Activated T-helper 2 cell treated with anti-CD3 and anti-CD28 coated beads, Interferon-gamma antibody, Interleukin-2, Interleukin-4, amounts not matched to agents 10 μg/mL and 5 μg/mL and 100 μg/mL, durations not matched to agents 14 hours and 24 hours and 36 hours (primary cell): ENCODE results near the gene KRT17. TPM values are rescaled to one million over a fixed set of nuclear protein-coding genes. Genes with fewer than 3 reads are reported as not detected.
"Not testable (repeated sequence)": the region's sequence is repeated elsewhere in the genome, so short reads cannot be mapped to it uniquely, and the experiment has no call there.

Experiments used
- DNase-seq: peaks from one replicate; pipeline ENCODE4 v3.0.0; 2021; ENCODE audit warnings: low spot score
- H3K27ac Mint-ChIP-seq: one replicate; pipeline ENCODE4 v1.8.0; 2021; ENCODE audit warnings: mixed read lengths
- H3K27me3 Mint-ChIP-seq: one replicate; pipeline ENCODE4 v1.8.0; 2021; ENCODE audit warnings: low read depth, mixed read lengths
- H3K36me3 Mint-ChIP-seq: one replicate; pipeline ENCODE4 v1.8.0; 2021; ENCODE audit warnings: low read depth, mixed read lengths
- H3K4me1 Mint-ChIP-seq: one replicate; pipeline ENCODE4 v1.8.0; 2021; ENCODE audit warnings: low read depth, mixed read lengths
- H3K4me3 Mint-ChIP-seq: one replicate; pipeline ENCODE4 v1.8.0; 2021; ENCODE audit warnings: low read depth, mild to moderate bottlenecking, moderate library complexity, mixed read lengths
- H3K9me3 Mint-ChIP-seq: one replicate; pipeline ENCODE4 v1.8.0; 2021; ENCODE audit warnings: mixed read lengths
- intact Hi-C: fragments of 100-400 bp; cut with micrococcal nuclease; formaldehyde crosslinking; loops from one replicate; pipeline ENCODE4 v1.15.1; 2023
- total RNA-seq: library from RNA; stranded (reverse); gene quantifications from 2 replicates; pipeline ENCODE4 v1.2.3, GENCODE V29; 2022

The KRT17 gene
- total RNA-seq, 1 donor from 2014 or later, result not detected

DNA sequence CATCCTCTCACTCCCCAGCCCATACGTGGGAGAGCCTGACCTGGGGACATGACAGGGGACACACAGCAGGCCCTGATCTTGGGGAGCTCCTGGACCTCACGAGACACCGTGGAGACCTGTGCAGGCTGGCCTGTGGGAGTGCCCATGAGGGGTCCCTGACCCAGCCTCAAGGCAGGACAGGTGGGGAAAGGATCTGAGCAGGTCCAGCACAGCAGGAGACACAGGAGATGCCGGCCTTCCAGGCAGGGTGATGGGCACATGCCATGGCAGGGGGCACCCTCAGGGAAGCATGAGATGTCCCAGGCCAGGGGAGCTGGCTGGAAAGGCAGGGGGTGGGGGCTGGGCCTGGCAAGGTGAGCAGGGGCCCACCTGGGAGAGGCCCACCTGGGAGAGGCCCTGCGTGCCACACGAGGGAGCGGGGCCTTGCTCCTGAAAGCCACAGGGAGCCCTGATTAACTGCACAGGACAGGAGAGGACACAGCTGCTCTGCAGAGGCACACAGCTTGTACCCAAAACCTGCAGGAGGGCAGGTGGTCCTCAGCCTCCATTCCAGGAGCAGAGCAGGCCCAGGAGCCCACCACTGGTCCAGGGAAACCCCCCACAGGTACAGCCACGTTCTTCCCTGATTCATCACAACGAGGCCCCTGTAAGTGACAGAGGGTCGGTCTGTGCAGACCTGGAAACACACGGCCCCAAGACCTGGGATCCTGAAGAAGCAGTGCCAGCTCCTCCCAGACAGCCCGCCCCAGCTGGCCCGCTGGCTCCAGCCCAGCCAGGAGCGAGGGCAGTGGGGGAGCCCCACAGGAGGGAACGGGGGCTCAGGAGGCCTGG lies 26.6 kb upstream of the KRT17 start:
- intact Hi-C loops, result no loop called here
- Mint-ChIP-seq H3K27me3 (peaks cover under 1% of the 10 kb centered on the region), H3K36me3 (no peaks in the 10 kb centered on the region), H3K4me1 (peaks cover 7% of the 10 kb centered on the region), H3K9me3 (no peaks in the 10 kb centered on the region), H3K4me3 (no peak overlapping the region), H3K27ac (no peak overlapping the region)
- DNase-seq, result no peak

DNA sequence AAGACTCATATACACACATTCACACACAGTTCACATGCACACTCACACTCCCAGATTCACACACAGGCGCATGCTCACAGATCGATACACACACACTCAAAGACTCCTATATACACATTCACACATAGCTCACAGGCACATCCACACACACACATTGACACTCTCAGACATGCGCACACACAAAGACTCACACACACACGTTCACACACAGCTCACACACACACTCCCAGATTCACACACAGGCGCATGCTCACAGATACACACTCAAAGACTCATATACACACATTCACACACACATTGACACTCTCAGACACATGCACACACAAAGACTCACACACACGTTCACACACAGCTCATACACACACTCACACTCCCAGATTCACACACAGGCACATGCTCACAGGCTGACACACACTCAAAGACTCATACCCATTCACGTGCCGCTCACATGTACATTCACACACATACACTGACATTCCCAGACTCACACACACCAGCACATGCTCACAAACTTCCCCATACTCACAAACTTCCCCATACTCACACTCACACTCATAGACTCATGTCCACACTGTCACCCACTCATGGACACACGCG lies 25.6 kb upstream of the KRT17 start:
- no peak for DNase-seq
- Mint-ChIP-seq H3K36me3 (no peaks in the 10 kb centered on the region), H3K27me3 (peaks cover 2% of the 10 kb centered on the region), H3K27ac (no peak overlapping the region), H3K4me3 (no peak overlapping the region), H3K4me1 (peaks cover 7% of the 10 kb centered on the region), H3K9me3 (no peaks in the 10 kb centered on the region)
- intact Hi-C loops, result loop anchor here (5.0 kb wide), 2 partner anchors 233 to 743 kb away; no protein-coding TSS in a partner anchor

GRCh38 chr17:41648411-41649195 lies 24.2 kb upstream of the KRT17 start:
- Mint-ChIP-seq H3K4me1 (peaks cover 7% of the 10 kb centered on the region), H3K9me3 (no peaks in the 10 kb centered on the region), H3K4me3 (peak overlapping the region; percentile 51), H3K27ac (peak overlapping the region; percentile 51), H3K27me3 (peaks cover 2% of the 10 kb centered on the region), H3K36me3 (no peaks in the 10 kb centered on the region)
- DNase-seq, result peak; percentile 74
- intact Hi-C loops, result loop anchor here (1.0 to 5.0 kb wide), 4 partner anchors 14 to 741 kb away; no protein-coding TSS in a partner anchor

GRCh38 chr17:41647940-41648410 lies 23.6 kb upstream of the KRT17 start:
- H3K4me1 Mint-ChIP-seq, result peaks cover 7% of the 10 kb centered on the region
- intact Hi-C loops, result loop anchor here (1.0 to 5.0 kb wide), 4 partner anchors 14 to 741 kb away; no protein-coding TSS in a partner anchor
- peak; percentile 76 for DNase-seq
- peak overlapping the region; percentile 1 for H3K4me3 Mint-ChIP-seq
- H3K27me3 Mint-ChIP-seq, result peaks cover 4% of the 10 kb centered on the region
- H3K27ac Mint-ChIP-seq, result no peak overlapping the region
- no peaks in the 10 kb centered on the region for H3K36me3 Mint-ChIP-seq
- H3K9me3 Mint-ChIP-seq, result no peaks in the 10 kb centered on the region

GRCh38 chr17:41647038-41647813 lies 22.9 kb upstream of the KRT17 start:
- Mint-ChIP-seq H3K4me3 (no peak overlapping the region), H3K27ac (no peak overlapping the region), H3K36me3 (no peaks in the 10 kb centered on the region), H3K9me3 (no peaks in the 10 kb centered on the region), H3K27me3 (peaks cover 4% of the 10 kb centered on the region), H3K4me1 (peaks cover 7% of the 10 kb centered on the region)
- intact Hi-C loops, result loop anchor here (5.0 kb wide), 2 partner anchors 230 to 740 kb away; no protein-coding TSS in a partner anchor
- no peak for DNase-seq

GRCh38 chr17:41642252-41643156 lies 18.1 kb upstream of the KRT17 start:
- Mint-ChIP-seq H3K4me1 (no peaks in the 10 kb centered on the region), H3K27me3 (peaks cover 4% of the 10 kb centered on the region), H3K4me3 (no peak overlapping the region), H3K36me3 (no peaks in the 10 kb centered on the region), H3K9me3 (no peaks in the 10 kb centered on the region), H3K27ac (no peak overlapping the region)
- intact Hi-C loops, result no loop called here
- DNase-seq, result no peak

DNA sequence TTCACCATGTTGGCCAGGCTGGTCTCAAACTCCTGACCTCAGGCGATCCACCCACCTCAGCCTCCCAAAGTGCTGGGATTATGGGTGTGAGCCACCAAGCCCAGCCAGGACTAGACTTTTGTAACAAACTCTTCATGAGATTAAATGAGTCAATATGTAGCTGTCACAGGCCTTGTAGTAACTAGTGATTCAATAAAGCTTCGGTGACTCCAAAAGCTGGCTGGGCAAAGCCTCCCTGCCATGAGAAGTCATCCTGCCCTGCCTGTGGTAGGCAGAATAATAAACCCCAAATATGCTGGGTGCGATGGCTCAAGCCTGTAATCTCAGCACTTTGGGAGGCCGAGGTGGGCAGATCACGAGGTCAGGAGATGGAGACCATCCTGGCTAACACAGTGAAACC lies 16.2 kb upstream of the KRT17 start:
- intact Hi-C loops, H3K9me3 Mint-ChIP-seq, H3K27me3 Mint-ChIP-seq, H3K36me3 Mint-ChIP-seq, H3K4me3 Mint-ChIP-seq, DNase-seq, H3K4me1 Mint-ChIP-seq, H3K27ac Mint-ChIP-seq: not testable (repeated sequence)

DNA sequence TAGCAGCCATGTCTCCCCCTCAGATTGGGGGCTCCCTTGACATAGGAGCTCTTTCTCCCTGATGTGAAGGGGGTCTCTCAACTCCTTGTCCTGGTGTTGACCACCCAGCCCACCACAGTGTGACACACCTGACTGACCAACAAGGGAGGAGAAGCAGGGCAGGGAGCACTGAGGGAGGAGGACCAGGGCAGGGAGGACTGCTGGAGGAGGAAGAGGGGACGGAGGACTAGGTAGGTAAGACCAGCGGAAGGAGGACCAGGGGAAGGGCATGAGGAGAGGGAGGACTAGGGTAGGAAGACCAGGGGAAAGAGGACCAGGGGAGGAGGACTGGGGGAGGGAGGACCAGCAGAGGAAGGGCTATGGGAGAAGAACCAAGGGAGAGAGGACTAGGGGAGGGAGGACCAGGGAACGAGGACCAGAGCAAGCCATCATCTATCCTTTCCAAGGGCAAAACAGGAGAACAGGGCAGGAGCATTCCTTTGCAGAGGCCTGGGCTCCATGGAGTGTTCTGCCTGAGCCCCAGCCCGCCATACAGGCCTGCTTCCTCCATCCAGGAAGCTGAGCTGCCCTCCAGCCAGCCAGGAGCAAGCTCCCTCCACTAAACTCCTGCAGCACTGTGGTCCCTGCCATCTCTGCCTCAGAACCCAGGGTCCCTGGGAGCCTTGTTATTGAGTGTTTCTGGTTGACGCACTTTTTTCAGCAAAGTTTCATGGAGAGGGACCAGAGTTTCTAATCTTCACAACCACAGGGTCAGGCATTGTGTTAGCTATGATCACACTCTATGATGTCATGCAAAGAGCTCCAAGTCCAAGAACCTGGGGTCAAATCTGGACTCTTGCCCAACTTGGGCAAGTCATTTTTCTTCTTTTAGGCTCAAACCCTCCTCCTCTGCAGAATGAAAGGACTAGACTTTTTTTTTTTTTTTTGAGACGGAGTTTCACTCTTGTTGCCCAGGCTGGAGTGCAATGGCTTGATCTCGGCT lies 15.4 kb upstream of the KRT17 start:
- H3K4me1 Mint-ChIP-seq, result no peaks in the 10 kb centered on the region
- peaks cover 2% of the 10 kb centered on the region for H3K27me3 Mint-ChIP-seq
- intact Hi-C loops, result no loop called here
- H3K4me3 Mint-ChIP-seq, result no peak overlapping the region
- H3K27ac Mint-ChIP-seq, result no peak overlapping the region
- no peak for DNase-seq
- H3K36me3 Mint-ChIP-seq, result no peaks in the 10 kb centered on the region
- H3K9me3 Mint-ChIP-seq, result no peaks in the 10 kb centered on the region

- no peak overlapping the region for H3K27ac Mint-ChIP-seq
- H3K36me3 Mint-ChIP-seq, result no peaks in the 10 kb centered on the region
- intact Hi-C loops, result no loop called here
- no peak for DNase-seq
- no peaks in the 10 kb centered on the region for H3K9me3 Mint-ChIP-seq
- no peaks in the 10 kb centered on the region for H3K4me1 Mint-ChIP-seq
- no peak overlapping the region for H3K4me3 Mint-ChIP-seq
- H3K27me3 Mint-ChIP-seq, result peaks cover 2% of the 10 kb centered on the region
These were observed 14.6 kb upstream of the KRT17 start for GRCh38 chr17:41638941-41639340.

DNA sequence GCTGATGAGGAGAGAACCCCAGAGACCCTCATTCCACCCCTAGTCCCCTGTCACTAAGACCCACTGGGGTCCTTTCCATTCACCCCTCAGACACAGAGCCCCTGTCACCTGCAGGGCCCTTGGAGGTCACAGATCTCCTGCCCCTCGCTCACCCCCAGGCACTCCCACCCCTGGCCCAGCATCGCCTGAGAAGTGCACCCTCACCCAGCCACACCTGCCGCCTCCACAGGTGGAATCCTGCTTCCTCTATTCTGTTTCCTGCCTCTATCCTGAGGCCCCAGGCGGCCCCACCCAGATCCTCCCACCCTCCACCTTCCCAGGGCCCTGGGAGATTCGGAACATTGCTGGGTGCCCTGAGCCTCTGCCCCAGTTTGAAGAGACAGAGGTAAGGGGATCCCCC lies 13.8 kb upstream of the KRT17 start:
- no peak for DNase-seq
- no peaks in the 10 kb centered on the region for H3K27me3 Mint-ChIP-seq
- no peaks in the 10 kb centered on the region for H3K9me3 Mint-ChIP-seq
- no peak overlapping the region for H3K4me3 Mint-ChIP-seq
- H3K27ac Mint-ChIP-seq, result no peak overlapping the region
- intact Hi-C loops, result no loop called here
- H3K4me1 Mint-ChIP-seq, result no peaks in the 10 kb centered on the region
- H3K36me3 Mint-ChIP-seq, result no peaks in the 10 kb centered on the region

- no peaks in the 10 kb centered on the region for H3K4me1 Mint-ChIP-seq
- no peaks in the 10 kb centered on the region for H3K9me3 Mint-ChIP-seq
- H3K27ac Mint-ChIP-seq, result no peak overlapping the region
- H3K36me3 Mint-ChIP-seq, result no peaks in the 10 kb centered on the region
- DNase-seq, result no peak
- no peak overlapping the region for H3K4me3 Mint-ChIP-seq
- intact Hi-C loops, result no loop called here
- no peaks in the 10 kb centered on the region for H3K27me3 Mint-ChIP-seq
These were observed 12.3 kb upstream of the KRT17 start for GRCh38 chr17:41636652-41637051.
